Measurements from ENCODE around the gene GABRB3.
"Not testable (repeated sequence)": the region's sequence is repeated elsewhere in the genome, so short reads cannot be mapped to it uniquely, and the experiment has no call there.

Gene GABRB3

DNA sequence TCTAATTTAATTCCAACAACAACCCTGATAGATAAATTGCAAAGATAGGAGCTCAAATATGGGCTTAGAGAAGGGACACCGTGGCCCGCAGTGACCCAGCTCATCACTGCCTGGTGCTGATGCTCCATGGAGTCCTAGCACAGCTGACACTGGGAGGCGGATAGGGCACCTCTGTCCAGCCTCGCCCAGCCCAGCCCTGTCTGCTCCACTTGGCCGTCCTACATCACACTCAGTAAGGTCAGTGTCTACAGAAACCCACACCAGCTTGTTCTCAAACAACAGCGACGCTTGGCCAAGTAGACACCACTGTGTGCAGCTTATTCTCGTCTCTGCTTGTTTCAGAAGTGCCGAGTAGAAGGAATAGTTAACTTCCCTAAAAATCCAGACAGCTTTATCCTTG lies 33.9 kb downstream of the GABRB3 start:
- H3K36me3 ChIP-seq (ENCODE audit: control insufficient read depth in 2 of 2, insufficient read depth in 2 of 2, low read length in 2 of 2) = no peaks in the 10 kb centered on the region
- H3K27me3 ChIP-seq (ENCODE audit: control insufficient read depth in 2 of 2, insufficient read depth in 2 of 2, low read length in 2 of 2) = no peaks in the 10 kb centered on the region
- H3K9ac ChIP-seq (ENCODE audit: low read depth in 1 of 2, low read length in 2 of 2) = no peak overlapping the region
- H3K4me1 ChIP-seq (ENCODE audit: control insufficient read depth in 2 of 2, insufficient read depth in 2 of 2, low read length in 2 of 2) = no peaks in the 10 kb centered on the region
- no peak overlapping the region for H3K27ac ChIP-seq (ENCODE audit: low read depth in 2 of 2, low read length in 2 of 2)
- no peak overlapping the region for H3K4me3 ChIP-seq (ENCODE audit: low read length in 2 of 2)
- peaks cover 0 to 8% of the 10 kb centered on the region in 2 donors for H3K9me3 ChIP-seq (ENCODE audit: control insufficient read depth in 2 of 2, low read length in 2 of 2)

DNA sequence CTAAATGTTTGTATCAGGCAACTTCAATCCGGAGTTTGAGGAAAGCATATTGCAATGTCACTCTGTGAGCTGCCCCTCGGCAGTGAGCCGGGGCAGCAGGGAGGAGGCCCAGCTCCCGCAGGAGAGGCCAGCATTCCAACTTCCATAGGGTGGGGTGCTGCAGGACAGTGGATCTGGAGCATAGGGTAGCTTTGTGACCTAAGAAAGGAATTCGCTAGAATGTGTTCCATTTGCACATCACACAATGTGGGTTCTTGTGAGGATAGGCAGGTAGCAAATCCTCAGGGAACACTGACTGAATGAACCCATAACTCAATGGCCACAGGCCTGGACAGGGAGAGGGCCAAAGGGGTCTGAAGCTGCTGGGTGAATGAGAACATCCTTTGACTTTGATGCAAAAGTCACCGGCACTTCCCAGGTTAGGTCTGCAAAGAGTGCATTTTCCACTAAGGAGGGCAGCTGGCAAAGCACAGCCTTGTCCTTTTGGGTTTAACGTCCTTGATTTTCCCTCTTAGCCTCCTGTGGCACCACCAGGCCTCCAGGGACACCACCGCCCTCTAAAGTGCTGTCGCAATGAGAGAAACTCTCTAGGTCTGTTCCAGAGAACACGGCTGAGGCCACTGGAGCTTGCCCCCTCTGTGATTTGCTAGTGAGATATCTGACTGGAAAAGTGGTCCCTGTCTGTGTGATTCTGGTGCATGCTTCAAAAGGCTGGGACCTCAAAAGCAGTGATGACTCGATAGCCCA lies 36.2 kb downstream of the GABRB3 start:
- Histone ChIP-seq H3K9ac (ENCODE audit: low read depth in 1 of 2, low read length in 2 of 2) (no peak overlapping the region), H3K4me3 (ENCODE audit: low read length in 2 of 2) (no peak overlapping the region), H3K27ac (ENCODE audit: low read depth in 2 of 2, low read length in 2 of 2) (no peak overlapping the region), H3K4me1 (ENCODE audit: control insufficient read depth in 2 of 2, insufficient read depth in 2 of 2, low read length in 2 of 2) (no peaks in the 10 kb centered on the region), H3K27me3 (ENCODE audit: control insufficient read depth in 2 of 2, insufficient read depth in 2 of 2, low read length in 2 of 2) (no peaks in the 10 kb centered on the region), H3K36me3 (ENCODE audit: control insufficient read depth in 2 of 2, insufficient read depth in 2 of 2, low read length in 2 of 2) (no peaks in the 10 kb centered on the region), H3K9me3 (ENCODE audit: control insufficient read depth in 2 of 2, low read length in 2 of 2) (peaks cover 2 to 8% of the 10 kb centered on the region in 2 donors)

DNA sequence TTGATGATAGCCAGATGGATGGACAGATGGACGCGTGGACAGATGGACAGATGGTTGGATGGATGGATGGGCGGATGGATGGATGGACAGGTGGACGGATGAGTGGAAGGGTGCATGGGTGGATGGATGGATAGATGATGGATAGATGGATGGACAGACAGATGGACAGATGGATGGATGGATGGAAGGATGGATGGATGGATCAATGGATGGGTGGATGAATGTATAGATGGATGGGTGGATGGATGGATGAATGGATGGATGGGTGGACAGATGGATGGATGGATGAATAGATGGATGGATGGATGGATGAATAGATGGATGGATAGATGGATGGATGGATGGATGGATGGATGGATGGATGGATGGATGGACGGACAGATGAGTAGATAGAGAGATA lies 40.9 kb downstream of the GABRB3 start:
- no peak overlapping the region for H3K9ac ChIP-seq (ENCODE audit: low read depth in 1 of 2, low read length in 2 of 2)
- H3K9me3 ChIP-seq (ENCODE audit: control insufficient read depth in 2 of 2, low read length in 2 of 2) = peaks cover 2 to 4% of the 10 kb centered on the region in 2 donors

DNA sequence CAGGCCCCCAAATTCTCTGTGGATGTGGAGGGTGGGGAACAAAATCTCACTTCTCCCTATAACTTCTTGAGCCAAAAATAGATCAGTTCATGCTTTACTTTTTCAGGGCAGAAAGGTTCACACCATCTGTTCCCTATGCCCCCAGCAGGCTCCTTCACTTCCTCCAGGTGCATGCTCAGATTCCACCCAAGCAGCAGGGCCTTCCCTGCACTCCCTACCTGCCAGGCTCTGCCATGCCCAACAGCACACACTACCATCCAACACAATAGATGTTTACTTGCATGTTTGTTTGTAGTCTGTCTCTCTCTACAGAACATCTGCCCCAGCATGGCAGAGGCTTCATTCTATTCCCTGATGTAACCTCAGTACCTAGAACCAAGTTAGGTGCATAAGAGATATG lies 43.3 kb downstream of the GABRB3 start:
- H3K36me3 ChIP-seq (ENCODE audit: control insufficient read depth in 2 of 2, insufficient read depth in 2 of 2, low read length in 2 of 2) = no peaks in the 10 kb centered on the region

More for the DNA sequence above, 40.9 kb downstream of the GABRB3 start:
- H3K4me1 ChIP-seq (ENCODE audit: control insufficient read depth in 2 of 2, insufficient read depth in 2 of 2, low read length in 2 of 2) = no peaks in the 10 kb centered on the region
- no peaks in the 10 kb centered on the region for H3K27me3 ChIP-seq (ENCODE audit: control insufficient read depth in 2 of 2, insufficient read depth in 2 of 2, low read length in 2 of 2)
- H3K4me3 ChIP-seq (ENCODE audit: low read length in 2 of 2) = no peak overlapping the region
- no peaks in the 10 kb centered on the region for H3K36me3 ChIP-seq (ENCODE audit: control insufficient read depth in 2 of 2, insufficient read depth in 2 of 2, low read length in 2 of 2)
- no peak overlapping the region for H3K27ac ChIP-seq (ENCODE audit: low read depth in 2 of 2, low read length in 2 of 2)

DNA sequence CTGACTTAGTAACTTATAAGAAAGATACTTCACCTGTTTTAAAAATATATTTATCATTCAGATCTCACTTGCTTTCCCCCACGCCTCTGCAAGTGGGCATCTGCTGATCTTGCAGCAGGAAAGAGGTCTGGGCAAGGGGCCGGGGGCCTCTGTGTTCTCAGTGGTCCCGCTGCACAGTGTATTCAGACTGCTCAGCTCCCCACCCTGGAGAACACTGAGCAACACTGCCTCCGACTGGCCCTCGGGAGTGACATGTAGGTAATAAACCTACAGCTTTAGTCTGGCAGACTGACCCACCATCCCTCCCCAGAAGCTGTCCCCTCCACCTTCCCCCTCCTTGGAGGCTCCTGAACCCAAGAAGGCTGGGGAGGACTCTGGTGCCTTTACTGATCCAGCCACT lies 43.8 kb downstream of the GABRB3 start:
- H3K27me3 ChIP-seq (ENCODE audit: control insufficient read depth in 2 of 2, insufficient read depth in 2 of 2, low read length in 2 of 2) = no peaks in the 10 kb centered on the region
- no peak overlapping the region for H3K27ac ChIP-seq (ENCODE audit: low read depth in 2 of 2, low read length in 2 of 2)
- no peak overlapping the region for H3K9ac ChIP-seq (ENCODE audit: low read depth in 1 of 2, low read length in 2 of 2)
- peaks cover 0 to 4% of the 10 kb centered on the region in 2 donors for H3K9me3 ChIP-seq (ENCODE audit: control insufficient read depth in 2 of 2, low read length in 2 of 2)
- no peak overlapping the region for H3K4me3 ChIP-seq (ENCODE audit: low read length in 2 of 2)
- H3K4me1 ChIP-seq (ENCODE audit: control insufficient read depth in 2 of 2, insufficient read depth in 2 of 2, low read length in 2 of 2) = no peaks in the 10 kb centered on the region
- H3K36me3 ChIP-seq (ENCODE audit: control insufficient read depth in 2 of 2, insufficient read depth in 2 of 2, low read length in 2 of 2) = no peaks in the 10 kb centered on the region

More for the DNA sequence above, 43.3 kb downstream of the GABRB3 start:
- Histone ChIP-seq H3K27ac (ENCODE audit: low read depth in 2 of 2, low read length in 2 of 2) (no peak overlapping the region), H3K4me3 (ENCODE audit: low read length in 2 of 2) (no peak overlapping the region), H3K9ac (ENCODE audit: low read depth in 1 of 2, low read length in 2 of 2) (no peak overlapping the region), H3K27me3 (ENCODE audit: control insufficient read depth in 2 of 2, insufficient read depth in 2 of 2, low read length in 2 of 2) (no peaks in the 10 kb centered on the region), H3K4me1 (ENCODE audit: control insufficient read depth in 2 of 2, insufficient read depth in 2 of 2, low read length in 2 of 2) (no peaks in the 10 kb centered on the region), H3K9me3 (ENCODE audit: control insufficient read depth in 2 of 2, low read length in 2 of 2) (peaks cover 0 to 4% of the 10 kb centered on the region in 2 donors)

DNA sequence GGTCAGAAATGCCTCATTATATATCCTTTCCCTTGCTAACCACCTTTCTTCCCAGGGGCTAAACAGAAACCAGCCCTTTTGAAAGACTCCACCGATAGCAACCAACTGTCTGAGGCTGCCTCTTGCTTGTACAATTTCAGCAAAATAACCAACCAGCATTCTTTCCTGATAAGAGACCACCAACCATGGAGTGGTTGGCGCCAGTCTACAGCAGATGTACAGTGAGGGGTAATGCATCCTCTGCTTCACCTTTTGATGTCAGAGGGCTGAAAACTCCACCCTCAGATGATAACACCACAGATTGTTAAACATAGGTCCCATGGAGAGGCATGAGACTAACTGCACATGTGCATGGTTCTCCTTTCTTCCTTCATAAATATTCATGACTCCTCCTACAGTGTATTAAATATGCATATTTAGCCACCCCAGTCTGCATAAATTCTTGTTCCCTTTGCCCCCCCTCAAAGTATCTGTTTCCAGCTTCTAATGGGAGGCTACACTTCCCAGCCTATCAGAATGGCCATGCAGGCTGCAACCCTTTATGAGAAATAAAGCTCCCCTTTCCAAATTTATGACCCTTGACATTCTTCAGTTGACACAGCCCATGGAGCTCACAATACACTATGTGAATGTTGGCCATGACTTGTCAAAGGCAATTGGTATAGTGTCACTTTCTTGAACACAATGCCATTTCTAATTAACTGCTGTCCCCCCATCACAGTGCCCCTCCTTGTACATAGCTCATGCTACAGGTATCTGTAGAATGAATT lies 48.3 kb downstream of the GABRB3 start:
- Histone ChIP-seq H3K9ac (ENCODE audit: low read depth in 1 of 2, low read length in 2 of 2) (no peak overlapping the region), H3K4me3 (ENCODE audit: low read length in 2 of 2) (no peak overlapping the region), H3K27me3 (ENCODE audit: control insufficient read depth in 2 of 2, insufficient read depth in 2 of 2, low read length in 2 of 2) (no peaks in the 10 kb centered on the region), H3K4me1 (ENCODE audit: control insufficient read depth in 2 of 2, insufficient read depth in 2 of 2, low read length in 2 of 2) (no peaks in the 10 kb centered on the region), H3K9me3 (ENCODE audit: control insufficient read depth in 2 of 2, low read length in 2 of 2) (peaks cover 0 to 2% of the 10 kb centered on the region in 2 donors), H3K36me3 (ENCODE audit: control insufficient read depth in 2 of 2, insufficient read depth in 2 of 2, low read length in 2 of 2) (no peaks in the 10 kb centered on the region), H3K27ac (ENCODE audit: low read depth in 2 of 2, low read length in 2 of 2) (no peak overlapping the region)

DNA sequence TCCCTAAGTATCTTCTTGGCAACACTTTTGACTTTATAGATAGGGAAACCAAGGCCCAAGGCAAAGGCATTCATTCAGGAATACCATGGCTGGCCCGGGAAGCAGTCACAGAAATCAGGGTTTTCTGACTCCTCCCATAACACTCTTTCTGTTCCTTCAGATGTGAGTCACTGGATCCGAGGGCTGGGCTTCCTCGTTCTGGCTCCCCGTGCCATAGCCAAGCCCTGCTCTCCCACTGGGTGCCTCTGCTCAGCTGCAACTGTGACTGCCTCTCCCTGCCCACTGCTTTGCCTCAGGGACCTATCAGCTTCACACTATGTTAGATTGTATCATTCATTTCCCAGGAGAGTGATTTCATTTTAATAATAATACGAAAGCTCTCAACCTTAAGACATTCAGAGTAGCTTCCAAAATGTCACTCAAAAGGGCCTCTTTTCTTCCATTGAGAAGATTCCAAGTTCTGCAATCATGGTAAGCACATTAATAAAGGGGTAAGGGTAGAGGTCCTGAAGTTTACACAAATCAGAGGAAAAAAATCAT lies 50.2 kb downstream of the GABRB3 start:
- Histone ChIP-seq H3K27ac (ENCODE audit: low read depth in 2 of 2, low read length in 2 of 2) (no peak overlapping the region), H3K27me3 (ENCODE audit: control insufficient read depth in 2 of 2, insufficient read depth in 2 of 2, low read length in 2 of 2) (no peaks in the 10 kb centered on the region), H3K4me3 (ENCODE audit: low read length in 2 of 2) (no peak overlapping the region), H3K9ac (ENCODE audit: low read depth in 1 of 2, low read length in 2 of 2) (no peak overlapping the region), H3K9me3 (ENCODE audit: control insufficient read depth in 2 of 2, low read length in 2 of 2) (peaks cover 0 to 3% of the 10 kb centered on the region in 2 donors), H3K36me3 (ENCODE audit: control insufficient read depth in 2 of 2, insufficient read depth in 2 of 2, low read length in 2 of 2) (no peaks in the 10 kb centered on the region), H3K4me1 (ENCODE audit: control insufficient read depth in 2 of 2, insufficient read depth in 2 of 2, low read length in 2 of 2) (no peaks in the 10 kb centered on the region)

DNA sequence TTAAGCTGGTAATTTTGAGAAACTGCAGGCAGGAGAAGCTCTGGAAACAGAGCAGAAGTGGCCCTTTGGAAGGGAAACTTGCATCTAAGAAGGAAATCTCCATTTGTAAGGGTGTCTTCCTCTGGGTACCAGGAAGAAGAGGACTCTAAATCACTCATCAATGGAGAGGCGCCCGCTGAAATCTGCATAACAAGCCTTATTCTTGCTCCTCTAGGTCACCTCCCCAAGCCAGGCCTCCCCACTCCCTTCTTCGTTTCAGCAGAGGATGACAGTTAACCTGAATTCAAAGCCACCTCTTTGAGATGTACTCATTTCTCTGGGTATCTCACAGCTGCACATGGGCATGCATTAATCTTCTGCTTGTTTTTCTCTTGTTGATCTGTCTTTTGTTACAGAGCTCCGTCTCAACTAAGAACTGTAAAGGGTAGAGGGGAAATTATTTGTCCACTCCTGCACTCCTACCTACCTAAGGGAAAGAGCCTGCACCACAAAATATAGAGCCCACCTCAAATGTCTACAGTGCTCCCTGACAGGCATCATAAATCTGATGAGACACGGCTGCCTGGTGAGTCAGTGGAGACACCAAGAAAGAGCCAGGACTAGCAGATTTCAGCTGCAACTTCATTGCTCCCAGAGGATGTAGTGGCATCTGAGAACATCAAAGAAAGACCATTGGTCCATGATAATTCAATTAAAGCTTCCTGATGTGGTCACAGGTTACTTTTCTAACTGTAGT lies 51.5 kb downstream of the GABRB3 start:
- Histone ChIP-seq H3K27ac (ENCODE audit: low read depth in 2 of 2, low read length in 2 of 2) (no peak overlapping the region), H3K9me3 (ENCODE audit: control insufficient read depth in 2 of 2, low read length in 2 of 2) (peaks cover 0 to 3% of the 10 kb centered on the region in 2 donors), H3K4me3 (ENCODE audit: low read length in 2 of 2) (no peak overlapping the region), H3K4me1 (ENCODE audit: control insufficient read depth in 2 of 2, insufficient read depth in 2 of 2, low read length in 2 of 2) (no peaks in the 10 kb centered on the region), H3K27me3 (ENCODE audit: control insufficient read depth in 2 of 2, insufficient read depth in 2 of 2, low read length in 2 of 2) (no peaks in the 10 kb centered on the region), H3K36me3 (ENCODE audit: control insufficient read depth in 2 of 2, insufficient read depth in 2 of 2, low read length in 2 of 2) (no peaks in the 10 kb centered on the region), H3K9ac (ENCODE audit: low read depth in 1 of 2, low read length in 2 of 2) (no peak overlapping the region)

DNA sequence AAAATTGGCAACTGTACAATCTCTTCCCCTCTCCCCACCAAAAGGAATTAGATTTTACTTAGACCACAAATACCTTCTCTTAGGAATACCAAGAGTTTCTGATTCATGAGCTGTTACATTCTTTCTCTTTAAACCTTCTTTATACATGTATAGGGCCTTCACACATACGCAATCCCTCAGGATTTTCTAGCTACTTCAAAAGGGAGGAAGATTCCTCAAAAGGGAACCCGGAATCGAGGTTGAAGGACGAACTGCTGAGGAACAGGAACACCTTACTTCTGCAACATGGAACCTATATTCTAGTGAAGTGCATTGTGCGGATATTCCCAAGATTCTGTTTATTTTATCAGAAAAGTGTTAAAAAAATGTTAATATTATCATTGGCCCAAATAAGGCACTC lies 52.3 kb downstream of the GABRB3 start:
- H3K27me3 ChIP-seq (ENCODE audit: control insufficient read depth in 2 of 2, insufficient read depth in 2 of 2, low read length in 2 of 2) = no peaks in the 10 kb centered on the region
- H3K36me3 ChIP-seq (ENCODE audit: control insufficient read depth in 2 of 2, insufficient read depth in 2 of 2, low read length in 2 of 2) = no peaks in the 10 kb centered on the region
- no peak overlapping the region for H3K4me3 ChIP-seq (ENCODE audit: low read length in 2 of 2)
- H3K4me1 ChIP-seq (ENCODE audit: control insufficient read depth in 2 of 2, insufficient read depth in 2 of 2, low read length in 2 of 2) = no peaks in the 10 kb centered on the region
- peaks cover 0 to 3% of the 10 kb centered on the region in 2 donors for H3K9me3 ChIP-seq (ENCODE audit: control insufficient read depth in 2 of 2, low read length in 2 of 2)
- H3K9ac ChIP-seq (ENCODE audit: low read depth in 1 of 2, low read length in 2 of 2) = no peak overlapping the region
- H3K27ac ChIP-seq (ENCODE audit: low read depth in 2 of 2, low read length in 2 of 2) = no peak overlapping the region

DNA sequence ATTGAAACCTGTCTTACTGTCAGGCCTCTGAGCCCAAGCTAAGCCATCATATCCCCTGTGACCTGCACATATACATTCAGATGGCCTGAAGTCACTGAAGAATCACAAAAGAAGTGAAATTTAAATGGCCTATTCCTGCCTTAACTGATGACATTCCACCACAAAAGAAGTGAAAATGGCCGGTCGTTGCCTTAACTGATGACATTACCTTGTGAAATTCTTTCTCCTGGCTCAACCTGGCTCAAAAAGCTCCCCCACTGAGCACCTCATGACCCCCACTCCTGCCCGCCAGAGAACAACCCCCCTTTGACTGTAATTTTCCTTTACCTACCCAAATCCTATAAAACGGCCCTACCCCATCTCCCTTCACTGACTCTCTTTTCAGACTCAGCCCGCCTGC lies 53.0 kb downstream of the GABRB3 start:
- not testable (repeated sequence) for H3K9ac ChIP-seq (ENCODE audit: low read depth in 1 of 2, low read length in 2 of 2)

More for the DNA sequence above, 53.0 kb downstream of the GABRB3 start:
- not testable (repeated sequence) for H3K4me3 ChIP-seq (ENCODE audit: low read length in 2 of 2); H3K27me3 ChIP-seq (ENCODE audit: control insufficient read depth in 2 of 2, insufficient read depth in 2 of 2, low read length in 2 of 2); H3K4me1 ChIP-seq (ENCODE audit: control insufficient read depth in 2 of 2, insufficient read depth in 2 of 2, low read length in 2 of 2); H3K9me3 ChIP-seq (ENCODE audit: control insufficient read depth in 2 of 2, low read length in 2 of 2); H3K27ac ChIP-seq (ENCODE audit: low read depth in 2 of 2, low read length in 2 of 2); H3K36me3 ChIP-seq (ENCODE audit: control insufficient read depth in 2 of 2, insufficient read depth in 2 of 2, low read length in 2 of 2)

Data from mucosa of rectum (tissue), 2 donors.